NCI-H146 treated with DMSO at 0.1 percent for 48 hours (cell line): ENCODE results near the gene LGMN.
"Not testable (repeated sequence)": the region's sequence is repeated elsewhere in the genome, so short reads cannot be mapped to it uniquely, and the experiment has no call there.

Experiments used
- DNase-seq: peaks from one replicate; lab custom pipeline; 2025; ENCODE audit not compliant: unreplicated experiment; lab: John Stamatoyannopoulos, UW

The LGMN gene

GRCh38 chr14:92702441-92702918 is 45.9 kb downstream of the LGMN start:
- DNase-seq, result no peak

- DNase-seq, result no peak
Observed at GRCh38 chr14:92701826-92702225, 46.6 kb downstream of the LGMN start.

- no peak for DNase-seq
Observed at GRCh38 chr14:92698393-92698792, 50.0 kb downstream of the LGMN start.

- no peak for DNase-seq
Observed at GRCh38 chr14:92696366-92696765, 52.1 kb downstream of the LGMN start.

- no peak for DNase-seq
Observed at GRCh38 chr14:92695562-92695961, 52.9 kb downstream of the LGMN start.

- DNase-seq, result no peak
Observed at GRCh38 chr14:92694807-92695206, 53.6 kb downstream of the LGMN start.

- peak; percentile 56 for DNase-seq
Observed at GRCh38 chr14:92693998-92694795, 54.2 kb downstream of the LGMN start.

- peak; percentile 36 for DNase-seq
Observed at GRCh38 chr14:92692822-92693226, 55.6 kb downstream of the LGMN start.

GRCh38 chr14:92690171-92691011 is 58.0 kb downstream of the LGMN start:
- DNase-seq, result no peak

GRCh38 chr14:92688434-92689375 is 59.7 kb downstream of the LGMN start:
- no peak for DNase-seq

- peak; percentile 39 for DNase-seq
Observed at GRCh38 chr14:92687681-92688433, 60.6 kb downstream of the LGMN start.

GRCh38 chr14:92686900-92687427 is 61.5 kb downstream of the LGMN start:
- peak; percentile 30 for DNase-seq

GRCh38 chr14:92686411-92686899 is 62.0 kb downstream of the LGMN start:
- DNase-seq, result no peak

- no peak for DNase-seq
Observed at GRCh38 chr14:92685784-92686355, 62.6 kb downstream of the LGMN start.

- no peak for DNase-seq
Observed at GRCh38 chr14:92684801-92685560, 63.4 kb downstream of the LGMN start.

- no peak for DNase-seq
Observed at GRCh38 chr14:92683041-92683440, 65.4 kb downstream of the LGMN start.

GRCh38 chr14:92680781-92681650 is 67.4 kb downstream of the LGMN start:
- peak; percentile 11 for DNase-seq

- not testable (repeated sequence) for DNase-seq
Observed at GRCh38 chr14:92680330-92680729, 68.1 kb downstream of the LGMN start.
